GM21381 (cell line): ENCODE results near the gene ABAT.

Source experiments
- ATAC-seq: cut with Tn5 transposase; IDR thresholded peaks from one replicate; pipeline ENCODE4 v1.9.1; 2021; ENCODE audit warnings: mild to moderate bottlenecking, moderate library complexity; ENCODE audit not compliant: unreplicated experiment

ABAT gene

DNA sequence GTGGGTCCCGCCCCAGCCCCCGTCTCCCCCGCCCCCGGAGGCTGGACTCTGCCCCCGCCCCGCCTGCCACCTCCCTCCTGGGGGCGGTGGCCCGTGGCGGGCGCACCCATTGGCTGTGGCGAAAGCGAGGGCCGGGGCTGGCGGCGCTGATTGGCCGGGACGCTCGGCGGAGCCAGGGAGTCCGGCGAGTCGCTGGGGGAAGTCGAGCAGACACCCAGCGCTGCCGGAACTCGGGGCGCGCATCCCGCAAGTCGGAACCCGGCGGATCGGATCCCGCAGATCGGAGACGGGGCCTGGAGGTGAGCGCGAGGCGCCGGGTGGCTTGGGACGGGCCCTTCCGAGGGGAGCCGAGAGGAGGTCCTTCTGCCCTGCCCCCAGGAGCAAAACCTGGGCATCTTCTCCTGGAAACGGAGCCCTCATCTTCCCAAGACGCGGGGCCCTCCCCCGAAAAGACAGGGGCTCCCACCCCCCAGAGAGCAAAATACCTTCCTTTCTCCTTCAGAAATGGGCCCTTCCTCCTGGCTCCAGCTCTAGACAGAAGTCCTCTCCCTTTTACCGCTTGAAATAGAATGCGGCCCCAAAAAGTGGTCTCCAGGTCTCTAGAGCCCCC is at the start of gene ABAT:
ABAT (plus strand) TSS at position 205 of the 610 bp plus-strand sequence. CDS start 61,123 bp downstream, outside the sequence.
- peak; percentile 100 for ATAC-seq

DNA sequence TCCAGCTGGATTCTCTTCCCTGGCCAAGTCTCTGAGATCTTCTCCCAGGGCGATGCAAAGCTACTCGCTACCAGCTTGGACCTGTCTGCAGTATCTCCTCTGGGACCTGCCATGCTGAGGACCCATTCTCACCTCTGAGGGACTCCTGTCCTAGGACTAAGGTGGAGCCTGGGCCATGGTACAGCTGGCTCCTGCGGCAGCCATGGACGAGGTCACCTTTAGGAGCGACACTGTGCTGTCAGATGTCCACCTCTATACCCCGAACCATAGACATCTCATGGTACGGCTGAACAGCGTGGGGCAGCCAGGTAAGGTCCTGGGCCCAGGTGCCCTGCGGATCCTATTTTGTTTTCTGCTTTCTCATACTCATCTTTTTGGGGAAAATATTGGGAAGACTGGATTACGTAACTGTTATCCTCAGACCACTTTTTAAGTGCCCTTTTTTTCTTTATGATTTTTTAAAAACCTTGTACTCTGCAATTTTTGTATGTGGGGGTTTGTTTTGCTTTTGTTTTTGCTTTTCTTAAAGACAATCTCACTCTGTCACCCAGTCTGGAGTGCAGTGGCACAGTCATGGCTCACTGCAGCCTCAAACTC is 48.8 kb upstream of the ABAT start:
- no peak for ATAC-seq

DNA sequence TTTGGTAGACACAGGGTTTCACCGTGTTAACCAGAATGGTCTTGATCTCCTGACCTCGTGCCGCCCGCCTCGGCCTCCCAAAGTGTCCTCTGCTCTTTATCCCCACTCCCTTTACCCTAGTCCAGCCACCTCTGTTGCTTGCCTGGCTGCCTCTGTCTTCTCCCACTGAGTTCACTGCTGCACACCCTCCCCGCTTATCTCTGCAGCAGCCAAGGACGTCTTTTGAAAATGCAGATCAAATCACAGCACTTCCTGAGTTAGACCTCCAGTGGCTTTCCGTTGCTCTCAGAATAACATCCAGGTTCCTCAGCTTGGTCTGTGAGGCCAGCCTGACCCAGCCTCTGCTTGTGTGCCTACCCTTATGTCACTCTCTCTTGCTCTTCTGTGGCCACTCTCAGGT is 47.5 kb upstream of the ABAT start:
- no peak for ATAC-seq

DNA sequence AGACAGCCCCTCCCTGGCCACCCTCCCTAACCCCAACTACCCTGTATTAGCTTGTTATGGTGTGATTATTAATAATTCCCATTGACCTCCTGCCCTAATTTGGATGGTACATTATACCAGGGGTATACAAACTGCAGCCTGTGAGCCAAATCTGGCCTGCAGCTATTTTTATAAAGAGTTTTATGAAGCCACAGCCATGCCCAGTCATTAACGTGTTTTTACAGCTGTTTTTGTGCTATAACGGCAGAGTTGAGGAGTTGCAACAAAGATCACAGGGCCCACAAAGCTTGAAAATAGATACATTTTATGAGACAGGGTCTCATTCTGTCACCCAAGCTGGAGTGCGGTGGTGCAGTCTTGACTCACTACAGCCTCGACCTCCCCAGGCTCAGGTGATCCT is 47.0 kb upstream of the ABAT start:
- no peak for ATAC-seq

DNA sequence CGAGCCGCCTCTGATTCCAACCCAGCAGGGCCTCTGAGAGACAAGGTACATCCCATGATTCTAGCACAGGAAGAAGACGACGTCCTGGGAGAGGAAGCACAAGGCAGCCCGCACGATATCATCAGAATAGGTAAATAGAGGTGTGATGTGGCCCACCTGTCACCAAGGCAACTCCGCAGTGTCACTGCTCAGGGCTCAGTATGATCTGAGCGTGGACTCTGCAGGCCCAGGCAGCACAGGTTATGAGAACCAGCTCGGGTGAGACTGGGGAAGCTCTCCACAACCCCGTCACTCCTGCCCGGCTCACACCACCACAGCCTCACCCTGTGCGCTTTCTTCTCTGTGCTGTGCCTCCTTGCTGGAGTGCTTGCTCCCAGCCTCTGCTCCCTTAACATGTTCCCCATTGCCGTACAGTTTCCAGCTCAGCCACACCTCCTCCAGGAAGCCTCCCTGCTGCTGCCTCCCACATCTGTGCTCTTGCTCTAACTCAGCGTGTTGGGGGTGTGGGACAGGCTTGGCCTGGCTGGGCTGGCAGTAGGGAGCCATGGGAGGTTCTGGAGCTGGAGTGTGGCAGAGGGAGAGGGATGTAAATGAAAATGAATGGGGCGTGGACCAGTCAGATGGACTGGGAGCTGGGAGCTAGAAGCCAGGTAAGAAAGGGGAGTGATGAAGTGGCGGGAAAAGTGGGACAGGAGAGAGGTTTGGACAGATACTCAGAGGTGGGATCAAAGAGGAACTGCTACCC is 45.3 kb upstream of the ABAT start:
- no peak for ATAC-seq

DNA sequence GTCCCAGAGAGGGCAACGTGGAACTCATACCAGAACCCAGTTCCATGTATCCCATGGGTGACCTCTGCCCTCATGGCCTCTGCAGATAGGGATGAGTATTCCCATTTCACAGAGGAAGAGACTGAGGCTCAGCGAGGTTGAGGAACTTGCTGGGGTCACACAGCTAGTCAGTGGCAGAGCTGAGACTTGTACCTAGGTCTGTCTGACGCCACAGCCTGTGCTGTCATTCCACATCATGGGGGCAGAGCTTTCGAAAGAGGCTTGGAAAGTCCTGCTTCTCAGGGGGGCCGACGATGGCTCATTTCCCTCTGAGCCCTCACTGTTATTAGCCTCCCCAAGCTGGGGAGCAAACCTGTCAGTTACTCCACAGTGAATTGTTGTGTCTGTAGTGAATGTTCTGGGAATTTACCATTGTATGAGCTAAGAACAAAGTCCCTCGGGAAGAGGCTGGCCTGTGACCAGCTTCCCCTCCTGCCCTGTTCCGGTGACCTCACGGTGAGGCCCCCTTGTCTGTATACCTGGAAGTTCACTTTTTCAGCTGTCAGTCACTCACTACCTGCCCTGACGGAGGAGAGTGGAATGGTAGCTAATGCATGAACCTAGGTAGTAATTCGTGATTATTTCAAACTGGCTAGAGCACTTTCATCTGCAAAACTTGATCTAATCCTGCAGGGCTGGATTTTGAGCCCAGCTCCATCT is 44.0 kb upstream of the ABAT start:
- ATAC-seq: no peak

DNA sequence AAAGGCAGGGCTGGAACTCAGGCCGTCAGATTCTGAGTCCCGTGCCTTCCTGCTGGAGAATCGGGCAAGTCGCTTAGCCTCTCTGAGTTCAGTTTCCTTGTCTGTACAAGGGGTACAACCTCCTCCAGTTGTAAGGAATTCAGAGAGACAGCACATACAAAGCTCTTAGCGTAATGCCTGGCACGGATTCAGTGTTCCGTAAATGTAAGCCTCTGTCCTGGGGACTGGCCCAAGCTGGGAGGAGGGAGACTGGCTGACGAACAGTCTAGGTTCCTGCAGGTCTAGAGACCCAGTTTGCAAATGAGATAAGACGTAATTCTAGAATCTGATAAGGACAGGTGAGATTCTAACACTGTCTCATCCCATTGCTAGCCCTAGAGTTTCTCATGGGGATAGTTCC is 43.0 kb upstream of the ABAT start:
- ATAC-seq: no peak

DNA sequence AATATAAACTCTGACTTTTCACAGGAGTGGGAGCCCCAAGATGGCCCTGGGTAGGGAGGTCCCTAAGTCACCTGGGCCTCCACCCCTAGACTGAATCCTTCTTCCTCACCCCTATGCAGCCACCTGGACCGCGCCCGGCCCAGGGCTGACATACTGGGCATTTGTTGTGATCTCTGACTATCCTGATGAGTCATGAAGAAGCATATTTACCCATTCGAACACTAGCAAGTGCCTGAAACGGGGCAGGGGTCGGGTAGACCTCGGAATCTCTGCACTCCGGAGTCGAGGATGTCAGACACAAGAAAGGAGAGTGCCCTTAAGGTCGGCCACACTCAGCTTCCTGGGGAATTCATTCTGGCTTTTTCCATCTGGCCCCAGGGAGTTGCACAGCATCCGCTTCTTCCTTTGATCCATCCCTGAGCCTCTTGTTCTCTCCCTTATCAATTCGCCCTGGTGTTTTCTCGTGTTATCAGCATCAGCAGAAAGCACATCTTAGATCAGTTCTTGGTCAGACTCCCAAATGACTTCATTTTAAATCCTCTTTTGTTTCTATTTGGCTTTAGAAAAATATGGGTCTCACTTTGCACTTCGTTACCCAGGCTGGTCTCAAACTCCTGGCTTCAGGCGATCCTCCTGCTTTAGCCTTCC is 42.5 kb upstream of the ABAT start:
- ATAC-seq: no peak

DNA sequence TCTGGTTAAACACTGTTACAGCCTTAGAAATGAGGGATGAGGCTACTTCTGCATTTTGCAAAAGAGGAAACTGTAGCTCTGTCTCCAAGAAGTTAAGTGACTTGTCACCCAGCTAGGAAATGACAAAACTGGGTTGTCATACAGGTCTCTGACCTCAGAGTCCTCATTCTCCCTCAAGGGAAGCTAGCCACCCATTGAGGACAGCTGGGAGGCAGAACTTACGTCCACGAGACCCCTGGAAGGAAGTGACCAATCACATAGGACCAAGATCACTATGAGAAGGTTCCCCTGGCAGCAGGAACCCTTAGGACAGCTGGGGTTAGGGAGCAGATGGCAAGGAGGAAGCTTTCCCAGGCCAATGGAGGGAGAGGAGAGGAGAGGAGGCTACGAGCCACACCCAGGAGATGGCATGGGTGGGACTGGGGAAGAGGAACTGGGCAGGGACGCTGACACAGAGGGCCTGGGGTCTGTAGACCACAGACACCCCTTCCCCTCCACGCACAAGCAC is 41.7 kb upstream of the ABAT start:
- no peak for ATAC-seq

DNA sequence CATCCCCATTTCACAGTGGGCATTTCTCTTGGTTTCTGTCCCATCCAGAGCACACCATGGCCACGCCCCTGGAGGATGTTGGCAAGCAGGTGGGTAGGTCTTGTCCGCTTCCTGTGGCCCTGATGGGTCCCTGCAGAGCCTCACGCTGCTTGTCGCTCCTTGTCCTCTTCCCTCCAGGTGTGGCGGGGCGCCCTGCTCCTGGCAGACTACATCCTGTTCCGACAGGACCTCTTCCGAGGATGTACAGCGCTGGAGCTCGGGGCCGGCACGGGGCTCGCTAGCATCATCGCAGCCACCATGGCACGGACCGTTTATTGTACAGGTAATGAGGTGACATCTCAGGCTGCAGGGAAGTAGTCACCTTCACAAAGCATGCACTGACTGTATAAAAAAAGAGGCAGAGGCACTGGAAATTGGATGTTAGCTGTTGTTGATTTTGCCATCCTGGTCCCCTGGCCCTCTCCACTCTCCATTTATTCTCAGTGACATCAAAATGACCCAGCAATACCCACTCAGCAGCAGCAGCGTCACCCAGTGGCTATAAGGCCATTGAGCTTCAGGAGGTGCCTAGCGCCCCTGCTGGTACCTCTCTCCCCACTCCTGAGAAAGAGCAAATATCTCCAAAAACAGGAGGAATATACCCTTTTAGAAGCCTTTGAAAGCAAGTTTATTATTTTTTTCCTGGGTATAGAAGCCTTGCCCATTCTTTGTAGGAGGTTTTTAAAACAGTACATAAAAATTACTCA is 39.3 kb upstream of the ABAT start:
- no peak for ATAC-seq

DNA sequence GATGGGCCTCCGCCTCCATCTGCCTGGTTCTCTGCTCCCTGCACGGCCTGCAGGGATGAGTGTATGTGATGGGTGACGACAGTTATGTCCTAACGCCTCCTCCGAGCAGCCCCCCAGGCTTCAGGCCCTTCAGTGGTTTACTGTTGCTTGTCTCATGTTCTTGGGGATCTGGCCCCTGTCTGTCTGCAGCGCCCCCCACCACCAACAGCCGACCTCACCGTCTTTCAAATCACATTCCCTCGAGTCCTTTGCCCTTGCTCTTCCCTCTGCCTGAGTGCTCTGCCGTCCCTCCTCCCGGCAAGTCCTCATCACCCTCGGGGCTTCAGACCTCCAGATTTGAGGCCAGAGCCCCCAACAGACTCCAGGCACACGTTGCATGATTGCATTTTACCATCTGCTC is 34.7 kb upstream of the ABAT start:
- ATAC-seq: no peak

DNA sequence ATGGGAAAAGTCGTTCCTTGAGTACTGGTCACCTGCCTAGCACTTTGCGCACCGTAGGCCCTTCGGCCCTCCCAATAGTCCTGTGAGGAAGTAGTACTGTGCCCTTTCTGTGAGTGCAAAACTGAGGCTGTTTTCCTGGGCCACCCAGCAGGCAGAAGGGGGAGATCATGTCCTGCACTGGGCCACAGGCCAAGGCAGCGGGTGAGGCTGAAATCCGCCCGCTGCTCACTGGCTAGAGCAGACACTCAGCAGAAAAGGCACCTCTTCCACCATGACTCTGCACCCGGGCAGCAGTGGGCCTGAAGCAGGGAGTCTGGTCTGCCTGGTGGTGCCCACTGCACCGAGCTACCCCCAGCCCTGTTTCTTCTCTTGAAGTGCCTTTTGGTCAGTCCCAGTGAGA is 32.7 kb upstream of the ABAT start:
- no peak for ATAC-seq

DNA sequence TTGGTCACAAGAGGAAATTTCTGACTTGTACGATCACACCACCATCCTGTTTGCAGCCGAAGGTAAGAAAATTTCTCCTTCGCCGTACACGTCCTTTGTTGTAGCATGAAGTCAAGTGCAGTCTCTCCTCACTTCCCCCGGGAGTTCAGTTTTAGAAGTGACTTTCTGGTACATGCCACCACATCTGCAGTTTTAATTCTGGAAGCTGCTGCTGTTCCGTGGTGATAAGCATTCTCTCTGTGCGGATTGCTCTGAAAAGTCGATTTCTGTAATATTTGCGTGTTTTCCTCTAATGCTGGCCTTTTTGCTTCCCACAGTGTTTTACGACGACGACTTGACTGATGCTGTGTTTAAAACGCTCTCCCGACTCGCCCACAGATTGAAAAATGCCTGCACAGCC is 32.3 kb upstream of the ABAT start:
- no peak for ATAC-seq

DNA sequence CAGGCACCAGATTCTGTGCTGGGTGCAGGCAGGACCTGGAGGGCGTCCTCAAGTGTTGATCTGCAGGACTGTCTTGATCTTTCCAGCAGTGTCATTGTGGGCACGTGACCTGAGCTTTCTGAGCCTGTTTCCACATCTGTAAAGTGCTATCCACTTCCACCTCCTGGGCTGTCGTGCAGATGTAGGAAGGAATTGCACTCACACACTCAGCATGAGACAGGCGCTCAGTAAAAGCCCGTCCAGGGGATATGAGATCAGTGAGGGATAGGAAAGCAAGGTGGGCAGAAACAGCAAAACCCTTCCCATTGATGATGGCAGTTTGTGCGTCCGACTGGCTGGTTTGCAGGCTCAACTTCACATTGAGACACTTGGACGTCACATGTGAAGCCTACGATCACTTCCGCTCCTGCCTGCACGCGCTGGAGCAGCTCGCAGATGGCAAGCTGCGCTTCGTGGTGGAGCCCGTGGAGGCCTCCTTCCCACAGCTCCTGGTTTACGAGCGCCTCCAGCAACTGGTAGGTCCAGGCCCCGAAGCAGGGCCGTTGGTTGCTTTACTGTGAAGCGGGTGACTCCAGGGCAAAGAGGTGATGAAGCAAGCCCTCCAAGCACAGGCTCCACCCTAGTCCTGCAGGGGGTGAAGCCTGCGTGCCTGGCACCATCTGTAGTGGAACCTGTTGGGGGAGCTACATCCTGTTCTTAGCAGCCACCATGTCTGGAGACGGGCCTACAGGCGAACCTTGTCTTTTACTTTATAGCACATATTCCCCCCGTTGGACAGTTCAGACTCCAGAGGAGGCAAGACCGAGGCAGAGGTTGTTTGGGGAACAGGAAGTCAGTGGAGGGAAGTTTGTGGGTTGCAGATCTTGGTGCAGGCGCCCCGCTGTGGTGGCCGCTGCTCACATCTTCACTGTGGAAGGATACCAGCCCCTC is 29.9 kb upstream of the ABAT start:
- no peak for ATAC-seq

DNA sequence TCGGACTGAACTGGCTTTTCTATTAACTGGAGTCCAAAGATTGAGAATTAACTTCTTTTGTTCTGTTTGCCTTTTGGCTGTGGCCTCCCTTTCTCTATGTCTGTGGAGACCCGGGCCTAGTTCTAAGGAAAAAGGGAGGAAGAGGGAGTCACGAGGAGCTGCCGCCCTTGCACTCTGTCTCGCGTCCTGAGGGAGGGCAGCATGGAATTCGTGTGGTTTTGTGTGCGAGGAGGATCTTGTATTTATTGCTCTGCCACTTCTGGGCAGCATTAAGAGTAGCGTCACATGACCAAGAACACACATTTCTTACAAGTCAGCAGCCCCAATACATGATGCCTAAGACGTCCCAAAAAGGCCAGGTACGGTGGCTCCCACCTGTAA is 29.3 kb upstream of the ABAT start:
- ATAC-seq: no peak

DNA sequence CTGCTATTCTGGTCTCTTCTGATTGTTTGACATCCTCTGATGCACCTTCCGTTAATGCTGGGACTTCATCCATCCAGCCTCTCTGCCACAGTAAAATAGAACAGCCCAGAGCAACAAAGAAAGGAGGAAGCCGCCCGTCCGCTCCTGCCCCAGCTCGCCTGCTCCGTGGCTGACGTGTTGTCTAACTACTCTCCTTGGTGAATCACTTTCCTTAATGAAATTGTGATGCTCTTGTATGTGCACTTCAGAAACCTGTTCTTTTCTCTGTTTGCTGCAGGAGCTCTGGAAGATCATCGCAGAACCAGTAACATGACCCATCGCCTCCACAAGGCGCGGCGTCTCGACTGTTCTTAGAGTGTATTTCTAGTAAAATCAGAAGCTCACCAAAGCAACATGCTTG is 28.6 kb upstream of the ABAT start:
- no peak for ATAC-seq

DNA sequence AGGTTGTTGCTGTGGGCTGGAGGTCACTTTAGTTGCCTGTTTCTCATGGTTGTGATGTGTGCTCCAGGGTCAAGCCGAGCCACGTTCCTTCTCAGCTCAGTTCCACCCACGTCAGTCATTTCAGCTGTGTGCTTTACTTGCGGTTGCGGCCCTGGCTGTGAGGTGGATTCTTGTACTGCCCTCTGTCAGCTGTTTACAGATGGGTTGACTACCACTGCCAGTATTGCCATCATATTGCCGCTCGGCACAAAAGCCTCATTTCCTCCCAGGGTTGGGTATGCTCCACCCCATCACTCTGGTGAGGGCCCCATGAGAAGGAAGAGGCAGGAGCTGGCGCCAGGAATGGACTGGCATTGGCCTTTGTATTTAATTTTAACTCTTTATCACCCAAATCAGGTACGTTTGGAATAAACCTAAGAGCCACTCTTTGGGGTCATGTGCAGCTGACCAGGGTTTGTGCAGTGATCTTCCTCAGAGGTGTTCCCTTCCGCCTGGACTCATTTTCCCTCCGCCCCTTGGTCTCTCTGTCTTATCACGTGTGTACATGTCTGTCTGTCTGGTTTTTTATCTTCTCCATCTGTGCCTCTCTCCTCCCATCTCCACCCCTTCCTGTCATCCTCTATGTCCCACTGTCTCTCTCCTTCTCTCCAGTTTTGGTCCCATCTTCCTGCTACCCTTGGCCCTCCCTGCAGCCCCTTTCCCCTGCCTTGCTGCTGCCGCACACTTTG is 27.9 kb upstream of the ABAT start:
- no peak for ATAC-seq

DNA sequence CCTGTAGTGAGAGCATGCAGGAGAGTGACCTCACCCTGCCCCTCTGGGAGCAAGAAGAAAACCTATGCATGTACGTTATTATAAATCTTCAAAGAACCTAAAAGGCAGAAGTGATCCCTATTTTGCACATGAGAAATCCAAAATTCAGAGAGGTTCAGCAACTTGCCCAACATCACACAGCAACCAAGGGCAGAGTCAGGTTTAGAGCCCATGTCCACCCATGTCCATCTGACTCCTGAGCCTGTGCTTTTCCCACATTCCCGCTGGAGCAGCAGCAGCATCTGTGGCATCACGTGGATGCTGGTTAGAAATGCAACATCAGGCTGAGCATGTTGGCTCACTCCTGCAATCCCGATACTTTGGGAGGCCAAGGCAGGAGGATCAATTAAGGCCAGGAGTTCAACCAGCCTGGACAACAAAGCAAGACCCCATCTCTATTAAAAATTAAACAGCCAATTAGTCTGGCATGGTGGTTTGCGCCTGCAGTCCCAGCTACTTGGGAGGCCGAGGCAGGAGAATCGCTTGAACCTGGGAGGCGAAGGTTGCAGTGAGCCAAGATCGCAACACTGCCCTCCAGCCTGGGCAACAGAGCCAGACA is 26.6 kb upstream of the ABAT start:
- ATAC-seq: no peak
